ENCODE data around the gene HSF2.
"Not testable (repeated sequence)": the region's sequence is repeated elsewhere in the genome, so short reads cannot be mapped to it uniquely, and the experiment has no call there.

Gene HSF2

DNA sequence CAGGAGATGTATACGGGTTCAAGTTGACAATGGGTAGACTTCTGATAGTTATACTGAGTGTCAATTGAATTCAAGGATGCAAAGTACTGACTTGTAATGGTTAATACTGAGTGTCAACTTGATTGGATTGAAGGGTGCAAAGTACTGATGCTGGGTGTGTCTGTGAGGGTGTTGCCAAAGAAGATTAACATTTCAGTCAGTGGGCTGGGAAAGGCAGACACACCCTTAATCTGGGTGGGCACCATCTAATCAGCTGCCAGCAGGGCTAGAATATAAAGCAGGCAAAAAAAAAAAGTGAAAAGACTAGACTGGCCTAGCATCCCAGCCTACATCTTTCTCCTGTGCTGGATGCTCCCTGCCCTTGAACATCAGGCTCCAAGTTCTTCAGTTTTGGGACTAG, 55.7 kb downstream of the HSF2 start:
- not testable (repeated sequence) for DNase-seq (ENCODE audit: low spot score)

GRCh38 chr6:122458087-122458486, 58.6 kb downstream of the HSF2 start:
- DNase-seq (ENCODE audit: low spot score) = no peak

DNA sequence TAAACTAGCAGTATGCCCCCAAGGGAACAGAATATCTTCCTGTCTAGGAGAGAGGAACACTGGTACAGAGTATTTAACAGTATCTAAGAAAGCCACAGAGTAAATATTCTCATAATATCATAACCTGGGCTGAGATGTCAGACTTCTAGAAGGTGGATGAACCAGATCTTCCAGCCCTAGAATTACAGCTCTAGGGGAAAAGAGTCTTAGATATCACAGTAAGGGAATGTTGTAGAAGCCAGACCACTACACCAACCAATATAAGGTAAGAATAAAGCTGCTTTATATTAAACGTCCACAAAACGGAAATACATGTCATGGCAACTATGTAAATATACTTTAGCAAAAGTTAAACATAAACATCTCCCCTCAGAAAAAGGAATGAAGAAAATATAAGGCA, 59.8 kb downstream of the HSF2 start:
- DNase-seq (ENCODE audit: low spot score) = no peak

GRCh38 chr6:122459865-122460416, 60.5 kb downstream of the HSF2 start:
- not testable (repeated sequence) for DNase-seq (ENCODE audit: low spot score)

DNA sequence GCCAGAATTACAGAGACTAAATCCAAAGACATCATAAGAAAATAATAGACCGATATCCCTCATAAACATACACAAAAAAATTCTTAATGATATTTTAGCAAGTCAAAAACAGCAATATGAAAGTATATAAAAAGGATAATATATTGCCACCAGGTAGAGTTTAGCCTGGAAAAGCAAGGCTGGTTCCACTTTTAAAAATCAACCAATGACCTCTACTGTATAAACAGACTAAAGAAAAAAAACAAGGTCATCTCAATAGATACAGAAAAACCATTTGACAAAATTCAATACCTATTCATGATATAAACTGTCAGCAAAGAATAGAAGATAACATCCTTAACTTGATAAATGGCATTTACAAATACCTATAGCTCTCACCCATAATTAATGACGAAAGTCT, 62.4 kb downstream of the HSF2 start:
- DNase-seq (ENCODE audit: low spot score) = no peak

DNA sequence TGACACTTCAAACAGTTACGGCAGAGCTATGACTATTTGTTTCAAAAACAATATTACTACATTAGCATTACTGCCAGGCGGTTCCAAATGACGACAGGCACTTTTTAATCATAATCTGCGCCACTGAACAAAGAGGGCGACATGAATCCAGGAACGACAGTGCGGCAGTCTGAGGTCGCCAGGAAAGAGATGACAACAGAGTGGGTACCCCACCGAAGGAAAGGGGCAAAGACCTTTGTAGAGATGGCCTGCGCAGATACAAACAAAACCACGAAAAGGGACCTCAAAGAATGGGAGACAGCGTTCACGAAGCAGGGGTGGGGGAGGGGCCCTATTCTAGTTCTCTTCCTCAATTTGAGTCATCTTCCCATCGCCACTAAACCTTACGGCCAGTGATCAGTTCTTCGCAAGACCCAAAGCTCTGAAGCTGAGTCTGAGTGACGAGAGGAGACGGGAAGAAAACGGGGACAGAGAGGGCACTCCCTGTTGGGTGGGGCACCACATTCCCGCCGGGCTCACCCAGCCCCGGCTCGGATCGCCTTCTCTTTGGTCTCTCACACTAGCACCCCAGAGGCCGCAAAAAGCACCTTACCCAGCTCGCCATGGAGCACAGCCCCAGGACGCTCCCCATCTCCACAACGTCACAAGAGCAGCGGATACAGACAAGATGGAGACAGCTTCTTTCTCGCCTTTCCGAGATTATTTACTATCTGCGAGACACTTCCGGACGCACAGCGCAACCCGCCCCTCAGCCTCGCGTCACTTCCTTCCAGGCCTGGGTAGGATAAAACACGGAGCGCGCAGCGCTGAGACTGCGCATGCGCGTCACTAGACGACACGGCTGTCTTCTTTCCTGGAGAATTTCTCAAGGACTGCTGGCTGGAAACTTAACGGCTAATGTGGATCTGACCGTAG, 71.9 kb downstream of the HSF2 start, which contains the start of gene SERINC1:
SERINC1 (minus strand) TSS at position 701 of the 915 bp plus-strand sequence; CDS start at position 631, 70 bp downstream.
- peak; percentile 96 for DNase-seq (ENCODE audit: low spot score)

DNA sequence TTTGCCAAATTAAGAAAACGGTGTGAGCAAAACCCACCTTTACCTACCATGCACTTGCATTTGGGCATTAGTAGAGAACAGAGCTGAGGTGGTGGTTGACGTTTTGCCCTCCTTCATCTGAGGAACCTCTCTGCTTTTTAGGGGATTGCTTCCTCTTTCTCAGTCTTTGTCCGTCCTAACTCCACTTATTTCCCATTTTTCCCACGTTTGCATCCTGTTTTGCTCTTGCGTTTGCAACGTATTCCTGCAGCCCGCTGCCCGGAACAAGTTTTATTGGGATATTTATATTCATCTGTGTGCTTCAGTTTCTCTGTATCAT, 72.5 kb downstream of the HSF2 start:
- DNase-seq (ENCODE audit: low spot score) = no peak

DNA sequence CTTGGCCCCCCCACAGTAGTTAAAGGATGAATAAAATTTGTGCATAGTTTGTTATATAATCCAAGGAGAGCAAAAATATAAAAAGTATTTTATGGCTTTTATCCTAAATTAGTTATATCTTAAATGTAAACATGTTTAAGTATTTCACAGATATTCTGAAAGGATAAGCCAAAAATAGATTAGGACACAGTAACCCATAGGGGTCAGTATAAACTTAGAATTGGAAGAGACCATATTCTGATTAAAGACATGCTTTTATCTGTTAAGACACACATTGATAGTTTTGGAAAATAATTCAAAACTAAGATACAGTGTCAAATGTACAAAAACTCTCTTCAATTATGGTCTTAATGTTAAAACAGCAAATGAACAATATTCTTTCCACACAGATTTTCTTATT, 76.7 kb downstream of the HSF2 start:
- DNase-seq (ENCODE audit: low spot score) = peak; percentile 33

DNA sequence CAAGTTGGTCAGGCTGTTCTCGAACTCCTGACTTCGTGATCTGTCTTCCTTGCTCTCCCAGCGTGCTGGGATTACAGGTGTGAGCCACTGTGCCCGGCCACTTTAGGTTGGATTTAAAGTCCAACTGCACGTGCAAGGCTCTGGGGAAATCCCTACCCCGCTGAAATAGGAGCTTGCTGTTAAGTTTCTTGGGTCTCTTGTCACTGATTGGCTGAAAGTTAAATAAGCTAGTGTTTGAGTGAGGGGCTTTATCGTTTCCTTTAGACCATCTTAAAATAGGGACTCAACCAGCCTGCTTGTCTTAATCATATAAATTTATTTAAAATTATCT, 83.3 kb downstream of the HSF2 start:
- no peak for DNase-seq (ENCODE audit: low spot score)
